NB4 (cell line): ENCODE data around the gene SLC2A5.

Source experiments
- DNase-seq: peaks from one replicate; pipeline ENCODE4 v3.0.0; 2010; ENCODE audit warnings: low read depth
- H3K4me3 ChIP-seq: one replicate; pipeline ENCODE4 v1.5.1; 2011; ENCODE audit warnings: mild to moderate bottlenecking, low read depth, low read length, moderate library complexity
- MYC ChIP-seq: IDR thresholded peaks from 2 replicates; pipeline ENCODE4 v1.6.1; 2011; ENCODE audit warnings: low read depth, low read length
- POLR2A ChIP-seq: IDR thresholded peaks from 2 replicates; pipeline ENCODE4 v1.6.1; 2011; ENCODE audit warnings: mild to moderate bottlenecking; ENCODE audit not compliant: insufficient read length; ENCODE audit errors: extremely low read depth
- TF ChIP-seq, protein P1 (sequence below): IDR thresholded peaks from 2 replicates; pipeline ENCODE4 v1.6.1; 2011; ENCODE audit warnings: low read depth, low read length
- TF ChIP-seq, protein P2 (sequence below): IDR thresholded peaks from one replicate; pipeline ENCODE4 v1.5.1; 2012; ENCODE audit warnings: low read depth, low read length

The SLC2A5 gene

DNA sequence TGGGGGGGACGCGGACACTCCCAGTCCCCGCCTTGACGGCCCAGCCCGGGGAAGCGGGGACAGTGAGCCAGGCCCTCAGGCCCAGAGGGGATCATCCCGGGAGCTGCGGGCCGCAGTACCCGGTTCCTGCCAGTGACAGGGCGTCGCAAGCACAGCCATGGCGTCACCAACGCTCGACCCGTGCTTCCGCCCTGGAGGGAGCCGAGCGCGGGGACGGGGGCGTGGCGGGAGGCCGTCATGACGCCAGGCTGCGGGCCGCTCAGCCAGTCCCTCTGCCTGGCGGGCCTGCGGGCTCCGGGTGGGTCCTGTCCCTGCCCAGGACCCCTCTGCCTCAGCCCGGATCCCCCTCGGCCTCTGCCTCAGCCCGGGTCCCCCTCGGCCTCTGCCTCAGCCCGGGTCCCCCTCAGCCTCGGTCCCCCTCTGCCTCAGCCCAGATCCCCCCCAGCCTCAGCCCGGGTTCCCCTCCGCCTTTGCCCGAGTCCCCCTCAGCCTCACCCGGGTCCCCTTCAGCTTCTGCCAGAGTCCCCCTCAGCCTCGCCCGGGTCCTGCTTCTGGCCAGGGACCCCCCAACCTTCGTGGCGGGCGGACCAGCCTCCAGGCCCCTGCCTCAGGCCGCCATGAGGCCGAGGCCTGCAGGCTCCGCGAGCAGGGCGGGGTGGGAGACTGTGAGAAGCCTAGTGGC lies 2.3 kb upstream of the SLC2A5 start:
- DNase-seq = no peak
- H3K4me3 ChIP-seq = no peak overlapping the region
- TF ChIP-seq, protein P1, sequence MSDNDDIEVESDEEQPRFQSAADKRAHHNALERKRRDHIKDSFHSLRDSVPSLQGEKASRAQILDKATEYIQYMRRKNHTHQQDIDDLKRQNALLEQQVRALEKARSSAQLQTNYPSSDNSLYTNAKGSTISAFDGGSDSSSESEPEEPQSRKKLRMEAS = no peak
- TF ChIP-seq, protein P2, sequence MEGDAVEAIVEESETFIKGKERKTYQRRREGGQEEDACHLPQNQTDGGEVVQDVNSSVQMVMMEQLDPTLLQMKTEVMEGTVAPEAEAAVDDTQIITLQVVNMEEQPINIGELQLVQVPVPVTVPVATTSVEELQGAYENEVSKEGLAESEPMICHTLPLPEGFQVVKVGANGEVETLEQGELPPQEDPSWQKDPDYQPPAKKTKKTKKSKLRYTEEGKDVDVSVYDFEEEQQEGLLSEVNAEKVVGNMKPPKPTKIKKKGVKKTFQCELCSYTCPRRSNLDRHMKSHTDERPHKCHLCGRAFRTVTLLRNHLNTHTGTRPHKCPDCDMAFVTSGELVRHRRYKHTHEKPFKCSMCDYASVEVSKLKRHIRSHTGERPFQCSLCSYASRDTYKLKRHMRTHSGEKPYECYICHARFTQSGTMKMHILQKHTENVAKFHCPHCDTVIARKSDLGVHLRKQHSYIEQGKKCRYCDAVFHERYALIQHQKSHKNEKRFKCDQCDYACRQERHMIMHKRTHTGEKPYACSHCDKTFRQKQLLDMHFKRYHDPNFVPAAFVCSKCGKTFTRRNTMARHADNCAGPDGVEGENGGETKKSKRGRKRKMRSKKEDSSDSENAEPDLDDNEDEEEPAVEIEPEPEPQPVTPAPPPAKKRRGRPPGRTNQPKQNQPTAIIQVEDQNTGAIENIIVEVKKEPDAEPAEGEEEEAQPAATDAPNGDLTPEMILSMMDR = no peak

DNA sequence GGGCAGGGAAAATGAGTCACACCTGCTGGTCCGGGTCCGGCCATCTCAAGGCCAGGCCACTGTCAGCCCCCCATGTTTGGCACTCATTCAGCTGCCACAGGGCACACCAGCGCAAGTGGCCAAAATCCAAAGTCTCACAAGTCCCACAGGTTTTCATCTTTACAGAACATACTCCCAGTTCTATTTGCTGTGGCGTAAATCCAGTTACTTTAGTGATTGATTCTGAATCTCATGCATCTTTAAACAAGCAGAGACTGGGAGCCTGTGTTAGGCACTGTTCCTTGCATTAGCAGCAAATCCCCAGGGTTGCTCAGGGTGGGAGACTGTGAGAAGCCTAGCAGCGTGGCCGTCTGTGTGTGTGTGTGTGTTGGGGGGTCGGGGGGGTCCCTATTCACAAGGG lies 1.1 kb upstream of the SLC2A5 start:
- H3K4me3 ChIP-seq = no peak overlapping the region
- TF ChIP-seq POLR2A = no peak
- TF ChIP-seq, protein P1 = no peak
- TF ChIP-seq, protein P2 = no peak
- TF ChIP-seq MYC = no peak
- no peak for DNase-seq

DNA sequence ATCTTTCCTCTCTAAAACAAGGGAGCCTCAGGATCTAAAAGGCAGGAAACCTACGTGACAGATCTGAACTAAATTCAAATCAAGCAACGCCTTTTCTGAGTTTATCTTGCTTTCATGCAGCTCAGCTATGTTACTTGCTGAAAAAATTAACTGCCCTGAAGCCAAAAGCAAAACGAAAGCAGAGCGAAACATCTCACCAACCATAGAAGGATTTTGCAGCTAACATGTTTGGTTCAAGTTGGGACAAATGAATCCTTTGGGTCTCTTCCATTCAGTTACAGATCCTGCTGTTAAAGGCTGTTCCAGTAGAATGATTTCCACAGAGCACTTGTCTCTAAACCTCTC lies 482 bp downstream of the SLC2A5 start:
- DNase-seq = peak; percentile 46
- TF ChIP-seq MYC (no peak), POLR2A (no peak)
- TF ChIP-seq, protein P1 = no peak
- TF ChIP-seq, protein P2 = no peak
- H3K4me3 ChIP-seq = peak overlapping the region; percentile 68

DNA sequence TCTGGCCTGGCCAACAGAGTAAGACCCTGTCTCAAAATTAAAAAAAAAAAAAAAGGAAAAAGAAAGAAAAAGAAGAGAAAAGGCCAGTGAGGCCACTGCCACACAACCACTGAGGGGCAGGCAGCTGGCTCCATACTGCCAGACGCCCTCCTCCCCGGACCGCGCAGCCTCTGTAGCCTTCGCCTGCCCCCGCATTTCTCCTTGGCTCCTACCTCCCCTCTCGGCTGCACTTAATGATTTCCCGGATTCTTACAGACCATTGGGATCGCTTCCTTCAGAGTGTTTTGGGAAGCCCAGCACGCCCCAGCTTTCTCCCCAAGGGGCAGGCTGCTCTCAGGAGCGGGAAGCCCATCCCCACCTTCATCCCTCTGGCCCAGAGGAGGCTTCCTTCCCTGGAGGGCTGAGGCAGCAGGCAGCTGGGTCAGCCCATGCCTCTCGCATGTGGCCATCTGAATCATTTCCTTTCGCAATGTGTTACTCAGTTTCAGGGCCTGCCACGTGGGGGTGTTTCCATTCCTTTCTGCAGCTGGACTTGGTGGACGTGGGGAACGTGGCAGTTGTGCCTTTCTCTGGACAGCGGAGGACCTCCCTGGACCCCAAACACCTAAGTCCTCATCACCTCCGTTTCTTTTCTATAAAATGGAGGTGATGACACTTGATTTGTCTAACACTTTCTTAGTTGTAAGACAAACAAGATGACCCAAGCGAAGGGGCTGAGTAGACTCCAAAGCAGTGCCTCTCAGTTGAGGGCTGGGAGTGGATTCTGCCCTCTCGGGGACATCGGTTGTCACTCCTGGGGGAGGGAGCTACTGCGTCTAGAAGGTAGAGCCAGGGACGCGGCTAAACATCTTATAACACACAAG lies 2.3 kb downstream of the SLC2A5 start:
- DNase-seq = peak; percentile 87
- no peak for TF ChIP-seq POLR2A
- TF ChIP-seq MYC = peak; percentile 99
- TF ChIP-seq, protein P1 = peak; percentile 99
- peak overlapping the region; percentile 30 for H3K4me3 ChIP-seq

DNA sequence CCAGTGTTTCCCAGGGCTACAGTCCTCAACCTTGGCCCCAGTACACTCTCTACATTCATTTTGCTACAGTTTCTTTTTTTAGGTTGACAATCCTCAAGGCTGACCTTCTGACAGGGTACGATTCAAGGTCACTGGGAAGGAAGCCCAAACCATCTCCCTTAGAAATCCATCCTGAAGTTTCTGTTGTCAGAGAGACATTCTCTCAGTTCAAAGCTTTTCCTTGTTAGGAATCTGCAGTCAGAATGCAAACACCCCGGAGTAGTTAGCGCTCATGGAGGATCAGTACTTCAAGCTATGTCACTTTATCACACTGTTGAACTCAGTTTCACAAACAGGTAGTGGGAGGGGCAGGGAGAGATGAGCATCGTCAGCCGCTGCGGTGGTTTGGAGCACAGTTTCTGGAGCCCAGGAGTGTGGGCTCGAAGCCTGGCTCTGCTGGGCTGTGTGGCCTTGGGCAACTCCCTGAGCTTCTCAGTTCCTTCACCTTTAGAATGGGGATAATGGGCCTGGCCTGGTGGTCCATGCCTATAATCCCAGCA lies 4.2 kb downstream of the SLC2A5 start:
- no peak overlapping the region for H3K4me3 ChIP-seq
- TF ChIP-seq POLR2A = no peak
- TF ChIP-seq, protein P1 = no peak
- TF ChIP-seq, protein P2 = no peak
- TF ChIP-seq MYC = no peak
- no peak for DNase-seq

DNA sequence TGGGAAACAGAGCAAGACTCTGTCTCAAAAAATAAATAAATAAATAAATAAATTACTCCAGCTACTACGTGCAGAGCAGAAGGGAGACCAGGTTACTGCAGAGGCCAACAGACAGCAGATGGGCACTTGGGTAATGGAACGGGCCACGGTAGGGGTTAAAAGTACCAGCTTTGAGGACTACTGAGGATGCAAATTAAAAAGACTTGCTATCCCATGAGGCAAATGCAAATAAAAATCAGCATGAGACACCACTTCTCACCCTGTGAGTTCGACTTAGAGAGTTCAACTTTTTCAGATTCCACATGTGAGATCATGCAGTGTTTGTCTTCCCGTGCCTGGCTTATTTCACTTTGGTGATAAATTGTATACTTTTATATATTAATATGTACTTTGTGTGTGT lies 6.6 kb downstream of the SLC2A5 start:
- TF ChIP-seq, protein P1 = no peak
- TF ChIP-seq, protein P2 = no peak
- TF ChIP-seq POLR2A = no peak
- no peak for TF ChIP-seq MYC
- no peak for DNase-seq
- H3K4me3 ChIP-seq = no peak overlapping the region
